Common myeloid progenitor, CD34-positive (primary cell): ENCODE results near the gene TOR1B.
"Not testable (repeated sequence)": the region's sequence is repeated elsewhere in the genome, so short reads cannot be mapped to it uniquely, and the experiment has no call there.

Experiments
- CTCF ChIA-PET: fragments of 350-600 bp; sonication (Branson Sonifier 250); formaldehyde crosslinking; loops from one replicate; lab custom pipeline; 2021; ENCODE audit warnings: antibody characterized with exemption; lab: Charles Lee
- POLR2A ChIA-PET: fragments of 350-600 bp; sonication (Branson Sonifier 250); formaldehyde crosslinking; loops from one replicate; lab custom pipeline; 2021; ENCODE audit warnings: antibody characterized with exemption; lab: Charles Lee
- DNase-seq, 3 donors: peaks; one replicate each; pipeline versions ENCODE4 v3.0.0 to v3.0.0-alpha.2; 2013
- H3K27ac ChIP-seq, 2 experiments: 1 replicate in 1 of 2; 2 replicates in 1 of 2; pipeline ENCODE4 v1.7.0; 2013; ENCODE audit warnings: inconsistent platforms in 2 of 2, low read length in 2 of 2, mild to moderate bottlenecking in 2 of 2, low read depth in 1 of 2, moderate library complexity in 1 of 2; ENCODE audit not compliant: severe bottlenecking in 2 of 2, insufficient read depth in 1 of 2, poor library complexity in 1 of 2
- H3K27me3 ChIP-seq, 5 experiments: replicated peaks in 2 of 5; 1 replicate in 3 of 5; 2 replicates in 2 of 5; pipeline versions ENCODE4 v1.6.1 to v1.7.0; 2013; ENCODE audit warnings: low read length in 4 of 5, mild to moderate bottlenecking in 2 of 5, moderate library complexity in 2 of 5, inconsistent platforms in 1 of 5; ENCODE audit not compliant: insufficient read depth in 5 of 5, control insufficient read depth in 4 of 5
- H3K36me3 ChIP-seq, 4 experiments: 1 replicate in 2 of 4; 2 replicates in 2 of 4; pipeline versions ENCODE4 v1.6.1 to v1.7.0; 2013; ENCODE audit warnings: low read length in 3 of 4, control low read depth in 1 of 4, mild to moderate bottlenecking in 1 of 4; ENCODE audit not compliant: control insufficient read depth in 4 of 4, insufficient read depth in 4 of 4
- H3K4me1 ChIP-seq, 4 experiments: 1 replicate in 3 of 4; 2 replicates in 1 of 4; pipeline versions ENCODE4 v1.6.1 to v1.7.1; 2013; ENCODE audit warnings: low read length in 3 of 4, mild to moderate bottlenecking in 3 of 4, control low read depth in 1 of 4, inconsistent platforms in 1 of 4, moderate library complexity in 1 of 4; ENCODE audit not compliant: control insufficient read depth in 4 of 4, insufficient read depth in 4 of 4; ENCODE audit errors: control extremely low read depth in 1 of 4
- H3K4me3 ChIP-seq, 7 experiments: 1 replicate in 4 of 7; 2 replicates in 3 of 7; pipeline versions ENCODE4 v1.5.1 to v1.7.0; 2013; ENCODE audit warnings: mild to moderate bottlenecking in 7 of 7, low read length in 6 of 7, moderate library complexity in 6 of 7, inconsistent platforms in 2 of 7, low read depth in 2 of 7, control low read depth in 1 of 7; ENCODE audit not compliant: insufficient read depth in 4 of 7, control insufficient read depth in 1 of 7; ENCODE audit errors: extremely low read depth in 1 of 7
- H3K9me3 ChIP-seq, 5 experiments: 1 replicate in 4 of 5; 2 replicates in 1 of 5; pipeline versions ENCODE4 v1.6.1 to v1.7.1; 2013; ENCODE audit warnings: low read length in 4 of 5, mild to moderate bottlenecking in 2 of 5, inconsistent platforms in 1 of 5, low read depth in 1 of 5, moderate library complexity in 1 of 5; ENCODE audit not compliant: control insufficient read depth in 4 of 5, insufficient read depth in 2 of 5; ENCODE audit errors: control extremely low read depth in 1 of 5
- WGBS: methylation state at CpG from one replicate; pipeline ENCODE4 v1.1.5; 2013; ENCODE audit not compliant: insufficient coverage; 5-methylcytosine and 5-hydroxymethylcytosine counted together

TOR1B gene

GRCh38 chr9:129794549-129794948 lies 8.4 kb upstream of the TOR1B start:
- H3K4me3 ChIP-seq = no peak overlapping the region
- H3K36me3 ChIP-seq = no peaks in the 10 kb centered on the region
- H3K4me1 ChIP-seq = peaks cover 0 to 7% (median 4%) of the 10 kb centered on the region in 4 experiments
- no peaks in the 10 kb centered on the region for H3K27me3 ChIP-seq
- H3K9me3 ChIP-seq = no peaks in the 10 kb centered on the region
- no peak for DNase-seq
- ChIA-PET POLR2A (no interaction called here), CTCF (interaction anchor here (1.4 to 2.4 kb wide), 2 partner anchors 13 to 67 kb away, joined by 4 to 6 read pairs; no protein-coding TSS in a partner anchor)
- H3K27ac ChIP-seq = no peak overlapping the region
- 96% methylated on average over 8 of the region's 8 CpGs for WGBS

DNA sequence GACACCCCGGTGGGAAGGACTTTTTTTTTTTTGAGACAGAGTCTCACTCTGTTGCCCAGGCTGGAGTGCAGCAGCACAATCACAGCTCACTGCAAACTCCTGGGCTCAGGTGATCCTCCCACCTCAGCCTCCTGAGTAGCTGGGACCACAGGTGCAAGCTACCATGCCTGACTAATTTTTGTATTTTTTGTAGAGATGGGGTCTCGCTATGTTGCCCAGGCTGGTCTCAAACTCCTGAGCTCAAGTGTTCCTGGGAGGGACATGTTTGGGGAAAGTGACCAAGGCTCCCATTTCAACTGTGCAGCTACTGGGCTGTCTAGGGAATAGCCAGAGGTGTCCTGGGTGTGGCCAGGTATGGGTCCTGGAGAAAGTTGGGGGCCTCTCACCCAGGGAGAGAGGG lies 7.0 kb upstream of the TOR1B start:
- H3K9me3 ChIP-seq, POLR2A ChIA-PET, H3K27me3 ChIP-seq, H3K4me1 ChIP-seq, H3K36me3 ChIP-seq, H3K4me3 ChIP-seq, H3K27ac ChIP-seq, DNase-seq: not testable (repeated sequence)
- WGBS = 93% methylated on average over 2 of the region's 2 CpGs
- CTCF ChIA-PET = interaction anchor here (1.1 to 1.2 kb wide), 2 partner anchors 10 to 12 kb away, joined by 3 read pairs; no protein-coding TSS in a partner anchor

- WGBS = 85% methylated on average over 5 of the region's 6 CpGs
Measured at GRCh38 chr9:129798973-129799372, 4.0 kb upstream of the TOR1B start.

DNA sequence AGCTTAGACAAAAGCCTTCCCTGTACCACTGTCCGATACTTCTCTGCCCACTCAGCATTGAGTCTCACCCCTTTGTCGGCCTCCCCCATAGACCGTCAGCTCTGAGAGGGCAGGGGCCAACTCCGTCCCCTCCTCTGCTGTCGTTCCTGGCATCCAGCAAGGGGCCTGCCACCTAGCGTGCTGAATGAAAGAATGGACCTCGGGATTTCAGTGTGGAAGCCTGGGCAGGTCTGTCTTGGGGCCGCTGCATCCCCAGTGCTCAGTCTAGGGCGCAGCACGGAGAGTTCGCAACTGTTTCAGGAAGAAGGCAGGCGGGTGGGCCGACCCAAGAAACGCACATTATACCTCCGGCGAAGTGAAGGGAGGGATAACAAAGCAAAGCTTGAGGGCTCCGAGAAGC lies 1.5 kb upstream of the TOR1B start:
- CTCF ChIA-PET = interaction anchor here (0.5 to 4.0 kb wide), 5 partner anchors 11 to 75 kb away, joined by 3 to 19 read pairs (median 3); no protein-coding TSS in a partner anchor
- peaks cover 5 to 10% (median 8%) of the 10 kb centered on the region in 4 experiments for H3K4me1 ChIP-seq

More at GRCh38 chr9:129798973-129799372, 4.0 kb upstream of the TOR1B start:
- Histone ChIP-seq H3K36me3 (no peaks in the 10 kb centered on the region), H3K4me1 (peaks cover 4 to 5% (median 4%) of the 10 kb centered on the region in 4 experiments), H3K9me3 (no peaks in the 10 kb centered on the region), H3K27me3 (no peaks in the 10 kb centered on the region), H3K4me3 (no peak overlapping the region), H3K27ac (no peak overlapping the region)
- DNase-seq = no peak
- ChIA-PET POLR2A (no interaction called here), CTCF (interaction anchor here (1.0 to 1.1 kb wide), 2 partner anchors 12 to 40 kb away, joined by 3 to 4 read pairs; no protein-coding TSS in a partner anchor)

DNA sequence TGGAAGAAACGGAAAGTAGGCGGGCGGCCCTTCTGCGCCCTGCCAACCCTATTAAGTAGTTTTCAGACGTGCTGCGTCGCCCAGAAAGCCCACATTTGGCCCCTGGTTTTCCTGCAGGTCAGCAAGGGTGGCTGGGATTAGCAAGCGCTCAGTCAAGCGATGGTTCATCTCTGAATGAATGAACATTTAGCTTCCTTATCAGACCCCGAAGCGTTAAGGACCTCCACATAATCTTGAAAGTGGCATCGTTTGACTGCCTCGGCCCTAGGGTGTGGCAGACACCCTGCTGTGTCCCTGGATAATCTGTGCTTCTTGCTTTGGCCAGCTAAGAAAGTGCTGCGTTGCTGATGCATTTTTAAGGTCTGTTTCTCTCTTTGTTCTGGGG lies 684 bp downstream of the TOR1B start:
- Histone ChIP-seq H3K4me3 (peak overlapping the region; percentile 66 to 91 (median 82)), H3K36me3 (peaks cover 4 to 14% (median 8%) of the 10 kb centered on the region in 4 experiments), H3K27me3 (no peaks in the 10 kb centered on the region), H3K27ac (peak overlapping the region in 1 of 2 experiments; percentile 70), H3K9me3 (no peaks in the 10 kb centered on the region), H3K4me1 (peaks cover 5 to 10% (median 8%) of the 10 kb centered on the region in 4 experiments)
- ChIA-PET CTCF (interaction anchor here (1.0 to 4.0 kb wide), 2 partner anchors 13 to 17 kb away, joined by 3 to 19 read pairs; no protein-coding TSS in a partner anchor), POLR2A (interaction anchor here (1.3 kb wide), 1 partner anchor 14 kb away, joined by 6 read pairs; no protein-coding TSS in a partner anchor)
- peak in 1 of 3 donors; percentile 28 for DNase-seq
- WGBS = 3% methylated on average over 14 of the region's 14 CpGs

More for the DNA sequence above, 1.5 kb upstream of the TOR1B start:
- no peak overlapping the region for H3K27ac ChIP-seq
- peaks cover 0 to 4% (median 3%) of the 10 kb centered on the region in 4 experiments for H3K36me3 ChIP-seq
- no peak for DNase-seq
- no peaks in the 10 kb centered on the region for H3K9me3 ChIP-seq
- POLR2A ChIA-PET = interaction anchor here (0.7 kb wide), 1 partner anchor 9 kb away, joined by 3 read pairs; no protein-coding TSS in a partner anchor
- no peak overlapping the region for H3K4me3 ChIP-seq
- 94% methylated on average over 16 of the region's 17 CpGs for WGBS
- H3K27me3 ChIP-seq = no peaks in the 10 kb centered on the region

DNA sequence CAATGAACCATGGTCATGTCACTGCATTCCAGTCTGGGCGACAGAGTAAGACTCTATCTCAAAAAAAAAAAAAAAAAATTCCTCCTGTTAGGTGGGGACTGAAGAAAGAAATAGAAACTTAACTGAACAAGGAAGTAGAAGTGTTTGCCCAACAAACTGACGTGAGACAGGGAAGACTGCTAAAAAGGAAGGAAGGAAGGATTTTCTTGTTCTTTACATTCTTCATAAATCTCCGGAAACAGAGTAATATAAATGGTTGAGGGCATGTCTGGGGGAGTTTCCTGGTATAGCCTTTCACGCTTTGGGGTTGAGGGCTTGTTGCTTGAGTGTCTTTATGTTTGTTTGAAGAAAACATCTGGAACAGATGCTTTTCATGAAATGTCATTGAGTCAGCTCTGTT lies 3.1 kb downstream of the TOR1B start:
- DNase-seq = no peak
- H3K27me3 ChIP-seq = no peaks in the 10 kb centered on the region
- ChIA-PET POLR2A (no interaction called here), CTCF (no interaction called here)
- WGBS = 73% methylated on average over 3 of the region's 4 CpGs
- H3K4me1 ChIP-seq = peaks cover 5 to 10% (median 8%) of the 10 kb centered on the region in 4 experiments
- no peak overlapping the region for H3K27ac ChIP-seq
- peaks cover 14 to 37% (median 26%) of the 10 kb centered on the region in 4 experiments for H3K36me3 ChIP-seq
- no peaks in the 10 kb centered on the region for H3K9me3 ChIP-seq
- no peak overlapping the region for H3K4me3 ChIP-seq

DNA sequence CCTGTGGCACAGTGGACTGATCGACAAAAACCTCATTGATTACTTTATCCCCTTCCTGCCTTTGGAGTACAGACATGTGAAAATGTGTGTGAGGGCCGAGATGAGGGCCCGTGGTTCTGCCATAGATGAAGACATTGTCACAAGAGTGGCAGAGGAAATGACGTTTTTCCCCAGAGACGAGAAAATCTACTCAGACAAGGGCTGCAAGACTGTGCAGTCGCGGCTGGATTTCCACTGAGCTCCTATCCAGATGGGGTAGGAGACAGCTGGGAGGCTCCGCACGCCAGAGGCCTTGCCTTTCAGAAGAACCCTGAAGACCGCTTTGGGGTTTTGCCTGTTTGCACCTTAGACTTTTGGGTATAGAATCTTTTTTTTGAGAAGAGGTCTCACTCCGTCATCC lies 6.4 kb downstream of the TOR1B start:
- POLR2A ChIA-PET = no interaction called here
- CTCF ChIA-PET = interaction anchor here (0.9 to 2.6 kb wide), 3 partner anchors 8 to 83 kb away, joined by 3 to 7 read pairs (median 3); no protein-coding TSS in a partner anchor
- DNase-seq = no peak
- Histone ChIP-seq H3K36me3 (peaks cover 19 to 65% (median 49%) of the 10 kb centered on the region in 4 experiments), H3K4me3 (no peak overlapping the region), H3K4me1 (peaks cover 0 to 3% (median 0%) of the 10 kb centered on the region in 4 experiments), H3K27ac (no peak overlapping the region), H3K27me3 (no peaks in the 10 kb centered on the region), H3K9me3 (no peaks in the 10 kb centered on the region)
- 83% methylated on average over 11 of the region's 11 CpGs for WGBS
